Common myeloid progenitor, CD34-positive (primary cell): ENCODE measurements around the gene HCRTR1.

Experiments
- CTCF ChIA-PET: fragments of 350-600 bp; sonication (Branson Sonifier 250); formaldehyde crosslinking; loops from one replicate; lab custom pipeline; 2021; ENCODE audit warnings: antibody characterized with exemption; lab: Charles Lee
- POLR2A ChIA-PET: fragments of 350-600 bp; sonication (Branson Sonifier 250); formaldehyde crosslinking; loops from one replicate; lab custom pipeline; 2021; ENCODE audit warnings: antibody characterized with exemption; lab: Charles Lee
- DNase-seq, 3 donors: peaks; one replicate each; pipeline versions ENCODE4 v3.0.0 to v3.0.0-alpha.2; 2013
- H3K27ac ChIP-seq, 2 experiments: 1 replicate in 1 of 2; 2 replicates in 1 of 2; pipeline ENCODE4 v1.7.0; 2013; ENCODE audit warnings: inconsistent platforms in 2 of 2, low read length in 2 of 2, mild to moderate bottlenecking in 2 of 2, low read depth in 1 of 2, moderate library complexity in 1 of 2; ENCODE audit not compliant: severe bottlenecking in 2 of 2, insufficient read depth in 1 of 2, poor library complexity in 1 of 2
- H3K27me3 ChIP-seq, 5 experiments: replicated peaks in 2 of 5; 1 replicate in 3 of 5; 2 replicates in 2 of 5; pipeline versions ENCODE4 v1.6.1 to v1.7.0; 2013; ENCODE audit warnings: low read length in 4 of 5, mild to moderate bottlenecking in 2 of 5, moderate library complexity in 2 of 5, inconsistent platforms in 1 of 5; ENCODE audit not compliant: insufficient read depth in 5 of 5, control insufficient read depth in 4 of 5
- H3K36me3 ChIP-seq, 4 experiments: 1 replicate in 2 of 4; 2 replicates in 2 of 4; pipeline versions ENCODE4 v1.6.1 to v1.7.0; 2013; ENCODE audit warnings: low read length in 3 of 4, control low read depth in 1 of 4, mild to moderate bottlenecking in 1 of 4; ENCODE audit not compliant: control insufficient read depth in 4 of 4, insufficient read depth in 4 of 4
- H3K4me1 ChIP-seq, 4 experiments: 1 replicate in 3 of 4; 2 replicates in 1 of 4; pipeline versions ENCODE4 v1.6.1 to v1.7.1; 2013; ENCODE audit warnings: low read length in 3 of 4, mild to moderate bottlenecking in 3 of 4, control low read depth in 1 of 4, inconsistent platforms in 1 of 4, moderate library complexity in 1 of 4; ENCODE audit not compliant: control insufficient read depth in 4 of 4, insufficient read depth in 4 of 4; ENCODE audit errors: control extremely low read depth in 1 of 4
- H3K4me3 ChIP-seq, 7 experiments: 1 replicate in 4 of 7; 2 replicates in 3 of 7; pipeline versions ENCODE4 v1.5.1 to v1.7.0; 2013; ENCODE audit warnings: mild to moderate bottlenecking in 7 of 7, low read length in 6 of 7, moderate library complexity in 6 of 7, inconsistent platforms in 2 of 7, low read depth in 2 of 7, control low read depth in 1 of 7; ENCODE audit not compliant: insufficient read depth in 4 of 7, control insufficient read depth in 1 of 7; ENCODE audit errors: extremely low read depth in 1 of 7
- H3K9me3 ChIP-seq, 5 experiments: 1 replicate in 4 of 5; 2 replicates in 1 of 5; pipeline versions ENCODE4 v1.6.1 to v1.7.1; 2013; ENCODE audit warnings: low read length in 4 of 5, mild to moderate bottlenecking in 2 of 5, inconsistent platforms in 1 of 5, low read depth in 1 of 5, moderate library complexity in 1 of 5; ENCODE audit not compliant: control insufficient read depth in 4 of 5, insufficient read depth in 2 of 5; ENCODE audit errors: control extremely low read depth in 1 of 5
- WGBS: methylation state at CpG from one replicate; pipeline ENCODE4 v1.1.5; 2013; ENCODE audit not compliant: insufficient coverage; 5-methylcytosine and 5-hydroxymethylcytosine counted together

HCRTR1 gene

DNA sequence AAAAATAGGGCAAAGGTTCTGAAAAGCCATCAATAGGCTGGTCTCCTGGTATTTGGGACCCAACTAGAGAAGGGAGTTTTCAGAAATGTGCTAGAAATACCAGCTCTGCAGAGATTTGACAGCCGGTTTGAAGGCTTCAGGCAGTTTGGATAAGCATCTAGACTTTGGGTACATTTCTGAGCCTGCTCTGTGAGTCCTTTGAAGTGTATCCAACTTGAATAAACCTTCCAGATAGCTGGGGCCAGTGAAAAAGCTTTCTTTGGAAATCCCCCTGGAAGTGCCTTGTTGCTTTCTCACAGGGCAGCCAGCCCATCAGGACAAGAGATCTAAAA, 33.6 kb downstream of the HCRTR1 start:
- Histone ChIP-seq H3K4me3 (no peak overlapping the region), H3K27me3 (no peaks in the 10 kb centered on the region), H3K9me3 (no peaks in the 10 kb centered on the region), H3K27ac (no peak overlapping the region), H3K4me1 (no peaks in the 10 kb centered on the region), H3K36me3 (no peaks in the 10 kb centered on the region)
- DNase-seq, result no peak
- WGBS, result 93% methylated on average over 1 of the region's 1 CpG
- POLR2A ChIA-PET, result no interaction called here
- CTCF ChIA-PET, result interaction anchor here (0.6 to 2.0 kb wide), 4 partner anchors 14 to 57 kb away, joined by 3 to 6 read pairs (median 4); no protein-coding TSS in a partner anchor

DNA sequence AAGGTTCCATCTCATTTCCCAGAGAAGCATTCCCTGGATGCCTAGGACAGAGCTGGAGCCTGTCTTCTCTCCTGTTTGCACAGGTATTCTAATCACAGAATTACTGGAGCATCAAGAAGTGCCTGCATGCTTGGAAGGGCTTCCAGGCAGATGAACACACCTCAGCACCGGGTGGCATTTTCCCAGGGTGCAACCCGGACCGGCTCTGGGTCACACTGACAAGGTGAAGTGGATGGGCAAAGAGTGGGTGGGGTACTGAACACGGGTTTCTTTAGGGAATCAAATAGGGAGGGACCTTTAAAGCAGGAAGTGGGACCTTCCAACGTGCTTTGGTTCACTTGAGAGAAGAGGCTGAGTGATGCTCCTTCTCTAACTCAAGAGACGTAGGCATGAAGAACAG, 34.3 kb downstream of the HCRTR1 start:
- Histone ChIP-seq H3K9me3 (no peaks in the 10 kb centered on the region), H3K4me1 (no peaks in the 10 kb centered on the region), H3K4me3 (no peak overlapping the region), H3K27me3 (no peaks in the 10 kb centered on the region), H3K27ac (no peak overlapping the region), H3K36me3 (no peaks in the 10 kb centered on the region)
- CTCF ChIA-PET, result interaction anchor here (2.0 kb wide), 1 partner anchor 56 kb away, joined by 6 read pairs; no protein-coding TSS in a partner anchor
- no peak for DNase-seq
- POLR2A ChIA-PET, result interaction anchor here (1.8 kb wide), 1 partner anchor 8 kb away, joined by 5 read pairs; no protein-coding TSS in a partner anchor
- WGBS, result 82% methylated on average over 6 of the region's 6 CpGs

DNA sequence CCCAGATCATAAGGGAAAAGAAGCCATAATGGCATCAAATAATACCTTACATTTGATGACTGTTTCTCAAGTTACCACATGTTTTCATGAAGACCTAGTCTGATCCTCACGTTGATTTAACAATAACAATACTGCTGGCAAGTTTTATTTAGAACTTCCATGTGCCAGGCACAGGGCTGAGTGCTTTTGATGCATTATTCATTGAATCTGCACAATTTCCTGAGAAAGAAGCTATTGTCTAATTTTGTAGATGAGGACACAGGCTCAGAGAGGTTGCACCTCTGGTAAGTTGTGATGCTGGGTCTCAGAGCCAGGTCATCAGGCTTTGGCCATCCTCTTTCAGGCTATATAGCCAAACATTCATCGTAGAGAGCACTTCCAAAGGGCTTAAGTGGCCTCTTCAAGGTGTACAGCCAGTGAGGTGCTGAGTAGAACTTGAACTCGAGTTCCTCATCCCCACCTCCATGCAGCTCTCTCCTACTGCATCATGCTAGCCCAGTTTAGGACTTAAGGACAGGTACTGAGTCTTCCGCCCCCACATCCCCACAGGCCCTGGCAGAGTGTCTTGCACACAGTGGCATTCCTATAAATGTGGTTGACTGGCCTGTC, 35.5 kb downstream of the HCRTR1 start:
- WGBS, result 100% methylated on average over 4 of the region's 4 CpGs
- no peaks in the 10 kb centered on the region for H3K36me3 ChIP-seq
- CTCF ChIA-PET, result interaction anchor here (1.1 to 1.2 kb wide), 2 partner anchors 10 to 22 kb away, joined by 3 read pairs; no protein-coding TSS in a partner anchor

DNA sequence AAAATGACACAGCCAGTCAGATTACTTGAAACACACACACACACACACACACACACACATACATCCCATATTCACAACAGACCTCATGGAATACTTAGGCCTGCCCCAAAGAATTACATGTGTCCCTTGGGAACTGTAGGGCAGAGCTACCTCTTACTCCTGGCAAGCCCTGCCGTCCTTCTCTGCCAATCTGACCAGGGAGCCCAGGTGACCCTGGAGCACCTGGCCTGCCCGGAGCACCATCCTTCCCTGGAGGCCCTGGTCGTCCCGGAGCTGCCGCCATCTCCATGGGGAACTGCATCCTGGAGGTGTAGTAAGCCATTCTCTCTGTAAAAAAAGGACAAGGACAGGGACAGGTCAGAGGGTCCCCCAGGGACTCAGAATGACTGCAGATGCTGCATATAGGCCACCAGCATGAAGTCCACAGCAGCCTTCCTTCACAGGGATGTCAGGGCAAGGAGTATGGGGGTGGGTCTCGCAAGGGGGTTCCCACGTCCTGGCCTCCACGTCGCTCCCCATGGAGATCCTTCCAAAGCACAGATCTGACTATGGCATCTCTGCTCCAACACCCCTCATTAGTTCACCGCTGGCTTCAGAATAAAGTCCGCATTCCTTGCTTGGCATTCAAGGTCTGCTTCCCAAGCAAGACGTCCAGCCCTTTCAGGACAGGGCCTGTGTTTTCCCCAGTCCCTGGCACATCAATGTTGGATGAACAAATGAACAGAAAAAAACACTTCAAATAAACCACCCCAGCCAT, 36.4 kb downstream of the HCRTR1 start:
- Histone ChIP-seq H3K36me3 (no peaks in the 10 kb centered on the region), H3K9me3 (no peaks in the 10 kb centered on the region), H3K27ac (no peak overlapping the region), H3K27me3 (no peaks in the 10 kb centered on the region), H3K4me3 (no peak overlapping the region), H3K4me1 (peaks cover 0 to 5% (median 0%) of the 10 kb centered on the region in 4 experiments)
- ChIA-PET POLR2A (interaction anchor here (1.8 kb wide), 1 partner anchor 10 kb away, joined by 5 read pairs; no protein-coding TSS in a partner anchor), CTCF (interaction anchor here (1.1 to 1.2 kb wide), 2 partner anchors 9 to 21 kb away, joined by 3 read pairs; no protein-coding TSS in a partner anchor)
- 96% methylated on average over 12 of the region's 12 CpGs for WGBS
- no peak for DNase-seq

More for the DNA sequence above, 35.5 kb downstream of the HCRTR1 start:
- Histone ChIP-seq H3K9me3 (no peaks in the 10 kb centered on the region), H3K27me3 (no peaks in the 10 kb centered on the region), H3K4me3 (no peak overlapping the region), H3K27ac (no peak overlapping the region), H3K4me1 (peaks cover 0 to under 1% (median 0%) of the 10 kb centered on the region in 4 experiments)
- no peak for DNase-seq
- POLR2A ChIA-PET, result interaction anchor here (0.7 to 1.8 kb wide), 2 partner anchors 9 to 13 kb away, joined by 3 to 5 read pairs; no protein-coding TSS in a partner anchor

DNA sequence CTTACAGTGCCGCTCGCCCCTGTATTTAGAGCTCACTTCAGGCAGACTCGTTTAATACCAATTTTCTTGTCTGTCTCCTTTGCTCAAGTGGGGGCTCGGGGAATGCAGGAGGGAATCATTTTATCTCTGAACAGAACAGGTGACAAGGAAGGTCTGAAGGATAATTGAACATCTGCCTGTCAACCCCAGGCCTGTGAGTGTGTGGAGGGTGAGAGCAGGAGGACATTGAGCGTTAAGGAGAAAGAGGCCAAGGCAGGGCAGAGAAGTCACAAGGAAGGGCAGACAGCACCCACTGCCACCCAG, 36.9 kb downstream of the HCRTR1 start:
- ChIA-PET POLR2A (no interaction called here), CTCF (no interaction called here)
- WGBS, result 95% methylated on average over 5 of the region's 5 CpGs

DNA sequence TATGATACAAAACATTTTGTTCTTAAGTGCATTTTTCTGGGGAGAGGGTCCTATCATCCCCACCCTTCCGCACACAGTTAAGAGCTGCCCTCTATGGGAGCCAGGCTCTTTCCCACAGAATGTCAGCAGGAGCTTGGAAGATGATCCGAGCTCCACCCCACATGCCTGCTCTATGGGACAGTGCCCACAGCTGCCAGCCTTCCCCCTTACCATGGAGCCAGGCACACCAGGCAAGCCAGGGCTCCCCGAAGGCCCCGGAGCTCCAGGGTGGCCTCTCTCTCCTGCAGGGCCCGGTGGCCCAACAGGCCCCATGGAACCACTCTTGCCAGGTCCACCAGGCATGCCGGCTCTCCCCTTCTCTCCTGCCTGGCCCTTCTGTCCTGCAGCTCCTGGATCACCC, 37.6 kb downstream of the HCRTR1 start:
- CTCF ChIA-PET, result interaction anchor here (0.9 to 2.1 kb wide), 2 partner anchors 8 to 62 kb away, joined by 3 to 7 read pairs; no protein-coding TSS in a partner anchor
- H3K36me3 ChIP-seq, result no peaks in the 10 kb centered on the region

More for the DNA sequence above, 36.9 kb downstream of the HCRTR1 start:
- Histone ChIP-seq H3K9me3 (no peaks in the 10 kb centered on the region), H3K27me3 (no peaks in the 10 kb centered on the region), H3K4me1 (peaks cover 0 to 5% (median 0%) of the 10 kb centered on the region in 4 experiments), H3K27ac (no peak overlapping the region), H3K36me3 (no peaks in the 10 kb centered on the region), H3K4me3 (no peak overlapping the region)
- no peak for DNase-seq

DNA sequence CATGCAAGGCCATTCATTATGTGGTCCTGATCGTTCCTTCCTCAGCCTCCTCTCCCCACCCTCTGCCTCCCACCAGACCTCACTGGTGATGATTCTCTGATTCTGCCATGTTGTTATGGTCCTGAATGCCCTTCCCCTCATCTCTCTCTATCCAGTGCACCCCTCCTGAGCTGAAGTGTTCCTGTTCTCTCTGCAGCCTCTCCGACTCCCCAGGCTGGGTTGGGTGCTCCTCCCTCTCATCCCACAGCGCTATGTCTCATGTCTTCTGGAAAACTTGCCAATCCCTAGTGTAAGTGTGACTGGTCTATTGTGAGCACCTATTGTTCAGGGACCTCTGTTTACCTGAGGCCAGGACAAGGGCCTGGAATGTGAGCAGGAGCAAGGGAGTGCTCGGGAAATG, 38.3 kb downstream of the HCRTR1 start:
- CTCF ChIA-PET, result interaction anchor here (2.1 kb wide), 1 partner anchor 9 kb away, joined by 7 read pairs; no protein-coding TSS in a partner anchor
- WGBS, result 88% methylated on average over 3 of the region's 4 CpGs

More for the DNA sequence above, 37.6 kb downstream of the HCRTR1 start:
- 98% methylated on average over 6 of the region's 6 CpGs for WGBS
- Histone ChIP-seq H3K4me3 (no peak overlapping the region), H3K4me1 (peaks cover 0 to 5% (median 0%) of the 10 kb centered on the region in 4 experiments), H3K9me3 (no peaks in the 10 kb centered on the region), H3K27ac (no peak overlapping the region), H3K27me3 (no peaks in the 10 kb centered on the region)
- no peak for DNase-seq
- POLR2A ChIA-PET, result no interaction called here

More for the DNA sequence above, 38.3 kb downstream of the HCRTR1 start:
- no peak overlapping the region for H3K4me3 ChIP-seq
- no peaks in the 10 kb centered on the region for H3K9me3 ChIP-seq
- no peaks in the 10 kb centered on the region for H3K36me3 ChIP-seq
- H3K27ac ChIP-seq, result no peak overlapping the region
- POLR2A ChIA-PET, result no interaction called here
- peaks cover 0 to 5% (median 0%) of the 10 kb centered on the region in 4 experiments for H3K4me1 ChIP-seq
- no peak for DNase-seq
- no peaks in the 10 kb centered on the region for H3K27me3 ChIP-seq
